WERI-Rb-1 (cell line): Measurements from ENCODE around the gene EXOC8.

Experiments used
- DNase-seq: peaks from one replicate; pipeline ENCODE4 v3.0.0-alpha.2; 2020
- H3K27ac ChIP-seq: fragments of 250-450 bp; sonication (Bioruptor Pico); 2 replicates; pipeline ENCODE4 v1.5.1; 2020; ENCODE audit warnings: mild to moderate bottlenecking, moderate library complexity
- H3K27me3 ChIP-seq: fragments of 250-450 bp; sonication (Bioruptor Pico); 2 replicates; pipeline ENCODE4 v1.5.1; 2021; ENCODE audit warnings: mild to moderate bottlenecking, low read depth, moderate library complexity; ENCODE audit not compliant: insufficient read depth, severe bottlenecking
- H3K36me3 ChIP-seq: fragments of 250-450 bp; sonication (Bioruptor Pico); 2 replicates; pipeline ENCODE4 v1.5.1; 2020; ENCODE audit warnings: mild to moderate bottlenecking, moderate library complexity
- H3K4me3 ChIP-seq: 2 replicates; pipeline ENCODE4 v1.5.1; 2011; ENCODE audit warnings: low read depth, mild to moderate bottlenecking, control low read depth, low read length
- H3K9me3 ChIP-seq: fragments of 250-450 bp; sonication (Bioruptor Pico); 2 replicates; pipeline ENCODE4 v1.5.1; 2021; ENCODE audit warnings: mild to moderate bottlenecking, moderate library complexity; ENCODE audit not compliant: severe bottlenecking
- TF ChIP-seq, protein P1 (sequence below): IDR thresholded peaks from 2 replicates; pipeline ENCODE4 v1.5.1; 2011; ENCODE audit warnings: low read depth, mild to moderate bottlenecking, control low read depth, inconsistent platforms, low read length

EXOC8 gene

DNA sequence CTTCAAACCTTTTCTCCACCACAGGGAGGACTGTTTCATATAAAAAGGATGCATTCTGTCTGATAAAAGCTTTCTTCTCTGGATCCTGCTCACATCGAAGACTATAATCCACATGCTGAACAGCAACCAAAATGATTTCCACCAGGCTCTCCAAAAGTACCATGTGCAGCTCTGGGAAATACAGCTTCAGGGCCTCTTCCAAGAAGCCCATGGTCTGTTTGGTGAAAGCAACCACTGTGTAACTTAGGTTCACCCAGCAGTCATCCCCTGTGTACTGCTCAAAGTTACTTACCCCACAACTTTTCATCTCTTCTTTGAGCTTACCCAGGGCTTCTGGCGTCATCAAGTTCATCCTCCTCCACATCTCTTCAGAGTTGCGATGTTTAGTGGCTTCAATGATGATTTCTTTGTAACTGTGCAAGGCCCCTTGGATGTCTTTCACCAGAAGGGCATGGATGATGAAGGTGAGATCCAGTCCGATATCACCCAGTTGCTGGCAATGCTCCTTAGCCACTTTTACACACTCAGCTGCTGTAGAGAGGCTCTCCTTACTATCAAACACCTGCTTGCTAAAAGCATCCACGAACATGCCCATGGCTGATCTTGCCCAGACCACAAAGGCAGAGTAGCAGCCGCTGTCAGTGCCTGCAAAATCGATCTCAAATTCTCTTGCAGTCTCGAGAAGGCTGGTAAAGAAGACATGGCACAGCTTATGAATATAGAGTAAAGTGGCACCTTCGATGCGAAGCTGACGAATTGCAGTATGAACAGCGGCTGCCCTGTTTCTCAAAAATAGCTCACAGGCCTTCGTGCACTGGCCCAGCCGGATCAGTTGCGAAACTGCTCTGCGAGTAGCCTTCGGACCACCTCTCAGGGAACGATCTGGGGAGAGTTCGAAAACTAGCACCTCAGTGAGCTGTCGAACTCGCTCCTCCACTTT lies 1.7 kb downstream of the EXOC8 start:
- TF ChIP-seq, protein P1, sequence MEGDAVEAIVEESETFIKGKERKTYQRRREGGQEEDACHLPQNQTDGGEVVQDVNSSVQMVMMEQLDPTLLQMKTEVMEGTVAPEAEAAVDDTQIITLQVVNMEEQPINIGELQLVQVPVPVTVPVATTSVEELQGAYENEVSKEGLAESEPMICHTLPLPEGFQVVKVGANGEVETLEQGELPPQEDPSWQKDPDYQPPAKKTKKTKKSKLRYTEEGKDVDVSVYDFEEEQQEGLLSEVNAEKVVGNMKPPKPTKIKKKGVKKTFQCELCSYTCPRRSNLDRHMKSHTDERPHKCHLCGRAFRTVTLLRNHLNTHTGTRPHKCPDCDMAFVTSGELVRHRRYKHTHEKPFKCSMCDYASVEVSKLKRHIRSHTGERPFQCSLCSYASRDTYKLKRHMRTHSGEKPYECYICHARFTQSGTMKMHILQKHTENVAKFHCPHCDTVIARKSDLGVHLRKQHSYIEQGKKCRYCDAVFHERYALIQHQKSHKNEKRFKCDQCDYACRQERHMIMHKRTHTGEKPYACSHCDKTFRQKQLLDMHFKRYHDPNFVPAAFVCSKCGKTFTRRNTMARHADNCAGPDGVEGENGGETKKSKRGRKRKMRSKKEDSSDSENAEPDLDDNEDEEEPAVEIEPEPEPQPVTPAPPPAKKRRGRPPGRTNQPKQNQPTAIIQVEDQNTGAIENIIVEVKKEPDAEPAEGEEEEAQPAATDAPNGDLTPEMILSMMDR: no peak
- no peaks in the 10 kb centered on the region for H3K27me3 ChIP-seq
- H3K9me3 ChIP-seq: no peaks in the 10 kb centered on the region
- no peak overlapping the region for H3K27ac ChIP-seq
- peaks cover 37% of the 10 kb centered on the region for H3K36me3 ChIP-seq
- H3K4me3 ChIP-seq: no peak overlapping the region
- DNase-seq: no peak

DNA sequence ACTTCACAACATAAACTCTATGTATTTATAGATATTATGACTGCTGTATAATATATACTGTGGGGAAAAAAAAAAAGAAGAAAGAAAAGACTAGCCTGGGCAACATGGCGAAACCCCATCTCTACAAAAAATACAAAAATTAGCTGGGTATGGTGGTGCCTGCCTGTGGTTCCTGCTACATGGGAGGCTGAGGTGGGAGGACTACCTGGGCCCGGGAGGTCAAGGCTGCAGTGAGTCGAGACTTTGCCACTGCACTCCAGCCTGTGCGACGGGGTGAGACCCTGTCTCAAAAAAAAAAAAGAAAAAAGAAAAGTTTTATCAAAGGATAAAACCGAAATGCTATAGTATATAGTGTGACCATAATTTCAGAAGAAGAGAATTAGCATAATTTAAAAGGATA lies 2.7 kb downstream of the EXOC8 start:
- Histone ChIP-seq H3K36me3 (peaks cover 30% of the 10 kb centered on the region), H3K9me3 (no peaks in the 10 kb centered on the region), H3K27ac (no peak overlapping the region), H3K4me3 (no peak overlapping the region), H3K27me3 (no peaks in the 10 kb centered on the region)
- DNase-seq: no peak
- TF ChIP-seq, protein P1: no peak

DNA sequence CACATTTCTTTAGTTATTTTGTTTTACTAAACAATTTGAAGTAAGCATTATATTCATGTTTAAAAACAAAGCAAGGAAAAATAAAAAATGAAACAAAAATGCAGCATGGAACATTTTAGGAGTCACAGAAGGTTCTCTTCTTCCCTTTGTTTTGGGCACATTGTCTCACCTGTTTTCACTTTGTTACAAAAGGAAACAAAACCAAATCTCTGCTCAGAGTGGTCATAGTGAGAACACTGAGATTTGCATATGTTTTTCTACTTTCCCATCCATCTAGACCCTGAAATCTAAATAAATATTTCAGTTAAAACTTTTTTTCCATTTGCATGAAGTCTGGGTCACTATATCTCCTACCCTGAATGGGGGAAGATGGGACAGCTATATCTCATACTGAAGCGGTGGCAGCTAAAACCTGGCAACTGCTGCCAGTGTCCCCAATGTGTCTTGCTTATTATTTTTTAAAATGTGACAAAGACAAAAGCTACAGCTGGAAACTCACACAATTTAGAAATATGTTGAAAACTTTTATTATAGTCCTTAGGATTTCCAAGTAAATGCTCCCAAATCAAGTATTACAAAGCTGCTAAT lies 3.5 kb downstream of the EXOC8 start:
- no peaks in the 10 kb centered on the region for H3K27me3 ChIP-seq
- no peak for DNase-seq
- no peak overlapping the region for H3K27ac ChIP-seq
- no peaks in the 10 kb centered on the region for H3K9me3 ChIP-seq
- H3K36me3 ChIP-seq: peaks cover 30% of the 10 kb centered on the region
- TF ChIP-seq, protein P1: no peak
- H3K4me3 ChIP-seq: no peak overlapping the region

DNA sequence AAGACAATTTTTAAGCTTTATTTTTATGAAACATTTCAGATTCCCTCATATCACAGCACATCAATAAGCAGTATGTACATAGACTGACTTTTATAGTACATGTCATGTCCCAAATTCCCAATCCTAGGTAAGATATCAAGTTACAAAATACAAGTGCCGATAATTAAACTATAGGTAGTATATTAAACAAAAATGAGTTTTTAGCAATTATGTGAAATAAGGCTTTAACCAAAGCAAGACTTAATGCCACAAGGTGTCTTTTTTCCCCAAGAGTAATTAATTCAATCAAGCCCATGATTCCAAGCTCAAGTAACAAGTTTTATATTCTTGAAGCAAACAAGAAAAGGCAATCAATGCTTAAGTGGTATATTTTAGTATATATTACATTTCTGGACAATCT lies 4.9 kb downstream of the EXOC8 start:
- no peaks in the 10 kb centered on the region for H3K9me3 ChIP-seq
- no peaks in the 10 kb centered on the region for H3K27me3 ChIP-seq
- H3K4me3 ChIP-seq: no peak overlapping the region
- H3K36me3 ChIP-seq: peaks cover 26% of the 10 kb centered on the region
- H3K27ac ChIP-seq: no peak overlapping the region
- no peak for DNase-seq
- TF ChIP-seq, protein P1: no peak

DNA sequence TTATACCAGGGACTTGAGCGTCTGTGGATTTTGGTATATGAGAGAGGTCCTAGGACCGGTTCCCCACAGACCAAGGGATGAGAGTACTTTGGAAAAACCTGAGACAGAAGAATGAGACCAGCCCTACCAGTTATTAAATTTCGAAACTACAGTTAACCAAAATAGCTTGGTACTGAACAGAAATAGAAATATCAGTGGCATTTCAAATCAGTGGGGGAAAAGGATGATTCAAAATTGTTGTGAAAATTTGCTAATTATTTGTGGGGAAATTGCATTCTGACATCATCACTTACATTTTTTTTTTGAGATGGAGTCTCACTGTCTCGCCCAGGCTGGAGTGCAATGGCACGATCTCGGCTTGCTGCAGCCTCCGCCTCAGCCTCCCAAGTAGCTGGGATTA lies 8.2 kb downstream of the EXOC8 start:
- Histone ChIP-seq H3K4me3 (no peak overlapping the region), H3K27me3 (no peaks in the 10 kb centered on the region), H3K36me3 (peaks cover 8% of the 10 kb centered on the region), H3K9me3 (no peaks in the 10 kb centered on the region), H3K27ac (no peak overlapping the region)
- TF ChIP-seq, protein P1: no peak
- DNase-seq: no peak
